Ureter (tissue), 1 donor: ENCODE results near the gene SLC6A9. TPM values are rescaled to one million over a fixed set of nuclear protein-coding genes. Genes with fewer than 3 reads are reported as not detected.

ENCODE experiments used
- total RNA-seq: library from RNA; stranded (reverse); gene quantifications from one replicate; pipeline ENCODE4 v1.2.4, GENCODE V29; 2023
- donor health status: DM: yes; HTN: yes; CAD: no.

SLC6A9 gene
- total RNA-seq, 1 donor from 2014 or later, result 38.3 TPM

Other genes starting within 250 kb of the SLC6A9 start
- 5.7 TPM for gene ARTN, start 97.7 kb downstream of the SLC6A9 start, total RNA-seq
- gene IPO13, start 84.5 kb downstream of the SLC6A9 start, total RNA-seq, result 22.1 TPM
- 32.2 TPM for gene DPH2, start 61.5 kb downstream of the SLC6A9 start, total RNA-seq
- gene ATP6V0B, start 56.5 kb downstream of the SLC6A9 start, total RNA-seq, result 98.3 TPM
- 39.7 TPM for gene B4GALT2, start 52.3 kb downstream of the SLC6A9 start, total RNA-seq
- 22.6 TPM for gene CCDC24, start 39.9 kb downstream of the SLC6A9 start, total RNA-seq
- gene KLF17, start 87.4 kb upstream of the SLC6A9 start, total RNA-seq, result not detected
- not detected for gene KLF18, start 110.2 kb upstream of the SLC6A9 start, total RNA-seq
- 47.6 TPM for gene DMAP1, start 182.0 kb upstream of the SLC6A9 start, total RNA-seq